GM13976 (cell line): Measurements from ENCODE around the gene SPEM3.

Experiments
- DNase-seq: peaks from one replicate; pipeline ENCODE4 v3.0.0; 2012; ENCODE audit warnings: low spot score
- CTCF ChIP-seq: IDR thresholded peaks from 2 replicates; pipeline ENCODE4 v1.5.1; 2012; ENCODE audit warnings: borderline replicate concordance, mild to moderate bottlenecking; ENCODE audit not compliant: insufficient read depth; ENCODE audit errors: extremely low read depth, missing control alignments, control extremely low read depth
- in situ Hi-C: fragments of 300-500 bp; cut with MboI; formaldehyde crosslinking; loops from one replicate; pipeline ENCODE4 v1.12.0; 2022; ENCODE audit warnings: low sequenced_read_pairs, mixed read lengths, inconsistent platforms; ENCODE audit not compliant: unreplicated experiment

SPEM3 gene

GRCh38 chr17:7419819-7420610, 8.6 kb upstream of the SPEM3 start, which contains the start of gene SPEM1:
TSS of gene SPEM1 (plus strand) at chr17:7420324. CDS start at chr17:7420385, 61 bp downstream.
- no peak for DNase-seq
- in situ Hi-C loops, result no loop called here
- no peak for TF ChIP-seq CTCF

DNA sequence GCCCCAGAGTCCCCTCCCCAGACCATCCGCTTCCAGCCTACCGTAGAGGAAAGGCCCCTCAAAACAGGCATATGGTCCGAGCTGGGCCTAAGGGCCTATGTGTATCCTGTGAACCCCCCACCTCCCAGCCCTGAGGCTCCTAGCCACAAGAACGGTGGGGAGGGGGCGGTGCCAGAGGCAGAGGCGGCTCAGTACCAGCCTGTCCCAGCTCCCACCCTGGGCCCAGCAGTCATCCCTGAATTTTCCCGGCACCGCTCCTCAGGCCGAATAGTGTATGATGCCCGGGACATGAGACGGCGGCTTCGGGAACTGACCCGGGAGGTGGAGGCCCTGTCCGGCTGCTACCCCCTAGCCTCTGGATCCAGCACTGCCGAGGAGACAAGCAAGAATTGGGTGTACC, 7.5 kb upstream of the SPEM3 start:
- TF ChIP-seq CTCF, result no peak
- DNase-seq, result no peak
- in situ Hi-C loops, result no loop called here

DNA sequence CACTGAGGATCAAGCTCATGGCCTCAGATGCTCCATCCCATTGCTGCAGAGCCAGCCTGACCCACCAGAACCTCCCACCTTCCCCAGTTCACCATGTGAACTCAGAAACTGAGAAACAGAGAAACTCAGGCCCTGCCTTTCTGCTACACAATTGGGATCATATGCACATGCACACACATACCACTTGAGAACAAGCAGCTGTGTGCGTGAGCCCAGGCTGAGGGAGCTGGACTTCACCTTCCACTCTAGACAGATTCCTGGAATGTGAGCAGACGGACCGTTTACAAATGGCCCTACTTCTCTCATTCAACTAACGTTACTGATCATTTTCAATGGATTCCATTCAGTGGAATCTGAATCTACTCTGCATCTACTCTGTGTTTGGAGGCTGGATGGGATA, 5.0 kb upstream of the SPEM3 start:
- no peak for TF ChIP-seq CTCF
- in situ Hi-C loops, result no loop called here
- no peak for DNase-seq

- DNase-seq, result no peak
- in situ Hi-C loops, result no loop called here
- no peak for TF ChIP-seq CTCF
Observed at GRCh38 chr17:7425316-7425715, 3.3 kb upstream of the SPEM3 start, which contains the start of gene SPEM2. TSS of gene SPEM2 (plus strand) at chr17:7425616. CDS start at chr17:7425689, 73 bp downstream.

DNA sequence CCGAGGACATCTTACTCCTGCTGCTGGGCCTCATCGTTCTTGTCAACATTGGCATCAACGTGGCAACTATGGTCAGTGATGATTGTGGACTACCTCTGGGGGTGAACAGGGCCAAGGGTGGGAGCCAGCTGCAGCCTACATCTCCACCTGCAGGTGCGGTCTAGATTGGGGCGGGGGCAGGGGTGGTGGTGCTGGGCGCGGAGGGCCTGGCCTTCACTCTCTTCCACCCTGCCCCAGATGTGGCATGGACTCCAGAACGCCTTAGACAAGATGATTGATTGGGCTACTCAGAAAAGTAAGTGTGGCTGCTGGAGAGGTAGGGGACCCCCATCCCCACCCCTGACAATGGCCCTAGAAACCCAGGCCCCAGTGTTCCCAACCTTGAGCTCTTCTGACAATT, 2.9 kb upstream of the SPEM3 start:
- DNase-seq, result no peak
- in situ Hi-C loops, result no loop called here
- no peak for TF ChIP-seq CTCF

DNA sequence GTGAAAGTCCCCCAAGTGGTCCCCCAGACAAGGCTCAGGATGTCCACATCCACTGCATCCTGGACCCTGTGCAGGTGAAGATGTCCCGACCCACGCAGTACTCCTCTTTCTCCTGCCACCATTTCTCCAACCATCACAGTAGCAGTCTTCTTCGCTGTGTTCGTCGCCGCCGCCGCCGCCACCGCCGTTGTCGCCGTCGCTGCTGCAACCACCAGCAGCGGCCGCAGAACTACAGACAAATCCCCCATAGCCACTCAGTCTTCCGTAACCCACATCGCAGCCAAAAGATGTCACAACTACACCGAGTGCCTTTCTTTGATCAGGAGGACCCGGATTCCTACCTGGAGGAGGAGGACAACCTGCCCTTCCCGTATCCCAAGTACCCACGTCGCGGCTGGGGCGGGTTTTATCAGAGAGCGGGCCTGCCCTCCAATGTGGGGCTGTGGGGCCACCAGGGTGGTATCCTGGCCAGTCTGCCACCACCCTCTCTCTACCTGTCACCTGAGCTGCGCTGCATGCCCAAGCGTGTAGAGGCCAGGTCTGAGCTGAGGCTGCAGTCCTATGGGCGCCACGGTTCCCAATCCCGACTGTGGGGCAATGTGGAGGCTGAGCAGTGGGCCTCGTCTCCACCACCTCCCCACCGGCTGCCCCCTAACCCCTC, 2.3 kb upstream of the SPEM3 start:
- no peak for TF ChIP-seq CTCF
- DNase-seq, result no peak
- in situ Hi-C loops, result no loop called here
